HG03520 (cell line): ENCODE measurements around the gene RPL10.

Experiments used
- ATAC-seq: cut with Tn5 transposase; IDR thresholded peaks from one replicate; pipeline ENCODE4 v1.9.1; 2021; ENCODE audit warnings: mild to moderate bottlenecking, moderate library complexity; ENCODE audit not compliant: unreplicated experiment

Gene RPL10

DNA sequence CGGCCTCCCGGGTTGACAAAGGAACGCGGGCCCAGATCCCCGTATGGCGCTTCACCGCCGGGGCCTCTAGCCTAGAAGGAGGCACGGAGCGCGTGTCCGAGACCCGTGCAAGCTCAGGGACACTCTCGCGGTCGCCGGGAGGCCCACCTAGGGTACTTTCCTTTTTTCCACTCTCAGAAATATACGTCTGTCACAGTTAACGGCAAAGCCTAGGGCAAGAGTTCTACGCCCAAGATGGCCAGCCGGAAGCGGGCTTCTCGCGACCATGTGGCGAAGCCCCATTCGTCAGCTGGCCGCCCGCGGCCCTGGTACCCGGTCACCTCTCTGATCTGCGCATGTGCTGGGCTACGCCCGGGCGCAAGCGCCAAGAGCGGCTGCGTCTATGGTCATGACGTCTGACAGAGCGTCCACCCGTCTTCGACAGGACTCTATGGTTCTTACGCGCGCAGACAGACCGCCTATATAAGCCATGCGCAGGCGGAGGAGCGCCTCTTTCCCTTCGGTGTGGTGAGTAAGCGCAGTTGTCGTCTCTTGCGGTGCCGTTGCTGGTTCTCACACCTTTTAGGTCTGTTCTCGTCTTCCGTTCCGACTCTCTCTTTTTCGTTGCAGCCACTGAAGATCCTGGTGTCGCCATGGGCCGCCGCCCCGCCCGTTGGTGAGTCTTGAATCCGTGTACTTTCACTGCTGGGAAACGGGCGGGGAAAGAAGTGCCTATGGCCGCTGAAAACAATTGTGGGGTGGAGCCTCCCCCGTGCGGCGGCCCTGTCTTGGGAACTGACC, at the start of gene RPL10:
Gene RPL10, plus strand, starts transcription at position 490 of the 780 bp plus-strand sequence. Its CDS starts 143 bp downstream, at position 633.
- peak; percentile 74 for ATAC-seq

DNA sequence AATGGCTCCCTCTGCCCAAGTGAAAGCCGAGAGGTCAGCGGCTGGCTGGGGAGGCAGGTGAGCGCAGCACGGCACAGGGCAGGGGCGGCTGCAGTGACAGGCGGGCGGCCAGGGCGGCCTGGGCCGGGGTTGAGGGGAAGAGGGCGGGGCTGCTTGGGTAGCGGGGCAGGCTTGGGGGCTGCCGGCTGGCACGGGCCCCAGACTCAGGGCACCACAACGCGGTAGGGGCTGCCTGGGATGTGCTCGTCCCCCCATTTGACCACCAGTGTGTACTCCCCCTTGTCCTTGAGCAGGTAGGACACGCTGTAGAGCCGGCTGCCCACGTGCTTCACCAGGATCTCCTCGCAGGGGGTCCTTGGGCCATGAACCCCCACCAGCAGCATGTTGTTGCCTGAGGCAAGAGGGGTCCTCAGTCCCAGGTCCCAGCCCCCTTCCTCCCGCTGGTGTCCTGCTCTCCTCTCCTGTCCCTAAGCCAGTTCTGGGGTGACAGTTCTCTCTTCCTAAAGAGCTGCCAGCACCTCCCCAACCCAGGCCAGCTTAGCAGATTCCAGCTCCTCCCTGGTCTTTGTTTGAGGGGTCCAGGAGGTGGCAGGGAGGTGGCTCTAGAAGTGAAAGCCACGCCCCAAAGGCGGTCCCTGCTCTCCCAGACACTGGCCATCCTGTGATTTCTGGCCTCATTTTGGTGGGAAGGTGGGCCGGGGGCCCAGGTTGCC, 49.4 kb upstream of the RPL10 start:
- no peak for ATAC-seq

DNA sequence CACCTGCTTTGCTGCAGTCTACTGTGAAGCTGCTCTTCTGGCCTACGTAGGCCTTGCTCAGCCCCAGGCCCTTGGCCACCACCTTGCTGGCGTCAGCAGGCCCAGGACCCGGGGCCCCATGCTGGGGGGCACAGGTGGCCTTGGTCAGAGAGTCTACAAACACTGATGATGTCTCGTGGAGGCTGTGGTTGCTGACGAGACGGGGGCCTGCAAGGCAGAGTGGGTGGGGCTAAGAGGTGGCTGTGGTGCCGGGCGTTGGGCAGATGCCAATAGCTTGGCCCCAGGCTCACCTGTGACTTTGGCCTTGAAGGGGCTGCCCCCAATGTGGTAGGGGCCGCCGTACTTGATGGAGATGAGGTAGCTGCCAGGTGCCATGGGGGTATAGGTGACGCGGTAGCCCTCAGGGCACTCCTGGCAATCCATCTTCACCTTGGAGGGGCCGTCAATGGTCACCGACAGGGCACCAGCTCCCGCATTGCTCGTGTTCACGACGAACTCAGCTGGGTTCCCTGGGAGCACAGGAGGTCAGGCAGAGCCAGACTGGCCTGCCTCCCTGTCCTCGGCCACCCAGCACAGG, 48.7 kb upstream of the RPL10 start:
- ATAC-seq, result no peak

DNA sequence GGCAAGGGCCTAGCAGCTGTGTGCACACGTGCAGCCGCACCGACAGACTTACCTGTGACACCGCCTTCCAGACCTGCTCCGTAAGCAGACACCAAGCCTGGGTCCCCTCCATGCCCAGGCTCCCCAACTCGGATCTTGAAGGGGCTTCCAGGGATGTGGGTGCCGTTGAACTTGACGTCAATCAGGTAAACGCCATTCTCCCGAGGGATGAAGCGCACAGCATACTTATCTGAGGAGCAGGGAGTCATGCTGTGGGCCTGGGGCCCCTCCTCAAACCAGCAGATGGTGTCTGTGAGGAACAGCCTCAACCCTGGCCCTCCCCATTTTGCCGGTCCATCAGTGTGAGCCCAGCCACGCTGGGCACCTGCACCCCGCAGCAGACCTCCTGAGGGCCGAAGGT, 48.2 kb upstream of the RPL10 start:
- ATAC-seq, result no peak

DNA sequence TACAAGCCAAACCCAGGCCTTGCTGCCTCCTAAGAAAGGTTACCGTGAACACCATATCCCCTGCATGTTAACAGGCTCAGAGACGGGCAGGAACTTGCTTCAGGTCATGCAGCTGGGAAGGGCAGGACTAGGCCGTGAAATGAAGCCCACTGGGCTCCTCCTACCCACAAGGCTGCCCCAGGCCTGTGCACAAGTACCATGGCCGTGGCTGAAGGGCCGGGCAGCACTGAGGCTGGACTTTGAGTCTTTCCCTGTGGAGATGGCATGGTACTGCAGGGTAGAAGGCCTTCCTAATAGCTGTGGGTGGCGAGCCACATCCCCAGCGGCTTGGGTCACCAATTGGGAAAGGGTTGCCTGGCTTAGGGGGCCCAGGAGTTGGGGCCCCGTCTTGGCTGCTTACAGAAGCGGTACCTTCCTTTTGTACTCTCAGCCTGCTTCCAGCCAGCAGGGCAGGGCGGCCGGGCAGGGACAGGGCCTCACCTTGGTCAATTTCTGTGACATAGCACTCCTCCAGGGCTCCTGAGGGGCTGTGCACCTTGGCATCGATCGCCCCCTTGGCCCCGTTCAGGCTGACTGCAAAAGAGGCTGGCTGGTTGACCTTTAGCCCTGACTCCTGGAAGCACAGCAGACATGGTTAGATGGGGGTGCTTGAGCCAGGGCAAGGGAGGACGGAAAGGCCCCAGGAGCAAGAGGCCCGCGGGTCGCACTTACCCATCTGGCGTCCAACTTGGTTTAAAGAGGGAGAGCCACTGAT, 47.6 kb upstream of the RPL10 start:
- no peak for ATAC-seq

DNA sequence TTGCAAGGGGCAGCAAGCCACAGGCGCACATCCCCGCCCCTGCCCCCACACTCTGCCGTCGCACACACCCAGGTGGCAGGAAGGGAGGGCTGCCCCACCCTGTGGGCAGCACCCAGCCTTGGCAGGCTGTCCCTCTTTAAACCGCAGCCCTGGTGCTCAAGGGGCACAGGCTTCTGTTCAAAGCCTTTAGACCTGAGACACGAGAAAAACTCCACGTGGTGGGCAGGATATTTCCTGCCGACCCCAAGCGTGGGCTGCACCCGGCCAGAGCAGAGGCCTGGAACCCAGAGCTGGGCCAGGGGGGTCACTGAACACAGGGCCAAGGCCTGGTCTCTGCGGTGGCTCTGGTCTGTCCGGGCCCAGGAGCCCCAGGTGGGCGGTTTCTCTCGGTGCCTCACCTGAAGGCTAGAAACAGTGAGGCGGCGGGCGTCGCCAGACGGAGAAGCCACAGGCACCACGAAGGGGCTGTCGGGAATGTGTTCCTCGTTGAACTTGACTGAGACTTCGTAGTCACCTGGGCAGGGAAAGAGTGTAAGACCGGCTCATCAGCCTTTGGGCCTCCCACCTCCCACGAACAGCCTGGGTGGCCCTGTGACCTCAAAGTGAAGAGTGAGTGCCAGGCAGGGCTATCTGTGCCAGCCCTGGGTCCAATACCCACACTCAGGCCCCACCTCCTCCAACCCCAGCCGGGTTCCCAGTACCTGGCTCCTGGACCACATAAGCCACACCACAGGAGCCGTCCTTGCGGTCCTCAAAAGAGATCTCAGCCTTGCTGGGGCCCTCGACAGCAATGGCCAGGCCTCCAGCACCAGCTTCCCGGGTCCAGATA, 46.8 kb upstream of the RPL10 start:
- no peak for ATAC-seq

DNA sequence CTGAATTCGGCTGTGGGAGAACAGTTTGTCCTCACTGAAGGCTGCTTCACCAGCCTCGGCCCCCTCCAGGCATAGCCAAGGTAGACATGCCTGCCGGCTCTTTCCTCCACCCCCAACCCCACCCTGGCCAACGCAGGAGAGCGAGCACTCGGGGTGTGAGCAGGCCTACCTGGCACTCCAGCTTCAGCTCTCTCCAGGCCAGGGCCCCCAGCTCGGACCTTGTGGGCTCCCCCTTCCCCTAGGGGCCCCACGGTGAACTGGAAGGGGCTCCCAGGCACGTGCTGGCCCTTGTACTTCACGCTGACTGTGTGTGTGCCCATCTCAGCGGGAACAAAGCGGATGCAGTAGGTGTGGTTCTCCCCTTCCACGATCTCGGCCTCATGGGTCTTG, 46.2 kb upstream of the RPL10 start:
- no peak for ATAC-seq

DNA sequence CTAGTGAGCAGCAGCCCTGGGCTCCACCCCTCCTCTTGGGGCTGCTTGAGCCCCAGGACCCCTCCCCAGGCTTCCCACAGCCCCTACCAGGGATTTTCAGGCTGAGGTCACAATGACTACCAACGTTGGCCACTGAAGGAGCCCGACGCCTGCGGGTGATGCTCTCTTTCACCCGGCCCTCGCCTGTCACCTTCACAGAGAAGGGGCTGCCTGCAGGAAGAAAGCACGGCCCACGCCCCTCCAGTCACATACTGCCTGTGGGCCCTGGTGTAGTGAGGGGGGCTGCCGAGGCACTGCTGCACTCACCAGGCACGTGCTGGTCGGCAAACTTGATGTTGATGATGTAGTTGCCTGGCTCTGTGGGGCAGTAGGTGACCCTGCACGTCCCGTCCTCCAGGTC, 45.7 kb upstream of the RPL10 start:
- ATAC-seq, result no peak

DNA sequence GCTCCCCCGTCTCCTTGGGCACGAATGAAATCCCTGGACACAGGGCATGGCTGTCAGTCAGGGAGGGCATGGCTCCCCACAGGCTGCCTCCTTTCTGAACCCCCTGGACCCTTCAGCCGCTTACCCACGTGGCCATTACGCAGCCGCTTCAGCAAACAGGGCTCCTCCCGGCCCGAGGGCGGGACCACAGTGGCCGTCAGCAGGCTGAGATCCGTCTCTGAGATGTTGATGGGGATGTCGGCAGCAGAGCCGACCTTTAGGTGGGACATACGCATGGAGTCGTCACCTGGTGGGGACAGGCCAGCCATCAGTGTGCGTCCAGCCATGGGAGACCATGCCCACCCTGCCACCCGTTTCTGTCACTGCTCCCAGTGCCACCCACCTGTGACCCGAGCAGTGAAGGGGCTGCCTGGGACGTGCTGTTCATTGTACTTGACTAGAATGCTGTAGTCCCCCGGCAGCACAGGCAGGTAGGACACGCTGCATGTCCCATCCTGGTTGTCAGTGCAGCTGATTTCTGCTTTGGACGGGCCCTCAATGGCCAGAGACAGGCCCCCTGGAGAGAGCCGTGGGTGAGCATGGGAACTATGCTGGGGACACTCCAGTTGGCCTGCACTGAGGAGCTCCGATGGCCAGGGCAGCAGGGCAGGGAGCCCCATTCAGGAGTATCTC, 44.9 kb upstream of the RPL10 start:
- ATAC-seq, result no peak

DNA sequence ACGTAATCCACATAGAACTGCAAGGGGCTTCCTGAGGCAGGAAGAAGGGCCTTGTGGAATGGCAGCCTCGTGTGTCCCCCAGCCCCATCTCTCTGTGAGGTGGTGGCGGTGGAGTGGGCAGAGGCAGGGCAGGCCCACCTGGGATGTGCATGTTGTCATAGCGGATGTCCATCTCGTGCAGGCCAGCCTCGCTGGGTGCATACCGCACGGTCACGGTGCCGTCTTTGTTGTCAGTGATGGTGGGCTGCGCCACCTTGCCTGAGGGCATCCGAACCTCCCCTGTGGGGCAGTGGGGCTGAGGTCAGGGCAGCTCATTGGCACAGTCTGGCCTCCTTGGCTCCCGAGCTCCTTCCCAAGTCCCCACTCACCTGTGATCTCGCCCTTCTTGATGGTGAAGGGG, 44.2 kb upstream of the RPL10 start:
- ATAC-seq, result no peak

DNA sequence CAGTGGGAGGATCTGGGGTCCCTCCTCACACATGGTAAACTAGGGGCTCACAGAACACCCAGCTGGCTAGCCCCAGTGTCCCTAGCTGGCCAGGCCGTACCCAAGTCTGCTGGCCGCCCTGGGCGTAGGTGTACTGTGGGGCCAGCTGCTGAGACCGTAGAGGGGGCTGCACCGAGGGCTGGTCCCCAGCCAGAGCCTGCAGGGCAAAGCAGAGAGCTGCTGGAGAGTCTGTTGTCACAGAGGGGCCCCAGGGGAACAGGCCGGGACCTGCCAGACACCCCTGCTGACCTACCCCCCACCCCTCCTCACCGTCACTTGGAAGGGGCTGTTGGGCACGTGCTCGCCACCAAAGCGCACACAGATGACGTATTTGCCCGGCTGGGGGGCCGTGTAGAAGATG, 43.7 kb upstream of the RPL10 start:
- ATAC-seq, result no peak

DNA sequence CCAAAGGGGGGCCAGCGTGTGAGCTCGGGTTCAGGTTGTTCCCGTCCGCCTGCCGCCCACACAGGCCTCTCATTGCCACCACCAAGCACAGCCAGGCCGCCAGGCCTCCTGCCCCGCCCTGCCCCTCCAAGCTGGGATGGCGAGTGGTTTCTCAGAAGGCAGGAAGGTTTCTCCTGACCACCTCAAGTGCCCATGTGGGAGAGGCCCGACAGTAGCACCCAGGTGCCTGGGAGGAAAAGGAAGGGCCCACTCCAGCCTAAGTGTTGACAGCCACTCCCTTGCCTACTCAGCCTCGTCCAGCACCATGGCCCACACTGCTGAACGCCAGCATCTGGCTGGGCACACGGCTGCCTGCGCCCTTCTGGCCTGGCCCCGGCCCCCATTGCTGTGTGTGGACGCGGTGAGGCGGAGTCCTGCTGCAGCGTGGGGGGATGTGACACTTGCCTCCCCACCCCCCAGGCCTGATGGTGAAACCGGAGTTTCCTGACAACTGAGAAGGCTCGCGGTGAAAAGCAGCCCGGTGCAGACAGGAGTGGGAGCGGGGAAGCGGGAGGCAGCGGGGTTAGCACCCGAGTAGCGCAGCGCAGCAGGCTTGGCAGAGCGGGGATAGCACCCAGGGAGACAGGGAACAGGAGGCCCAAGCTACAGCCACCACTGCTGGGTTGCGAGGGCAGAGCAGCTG, 42.9 kb upstream of the RPL10 start:
- no peak for ATAC-seq

DNA sequence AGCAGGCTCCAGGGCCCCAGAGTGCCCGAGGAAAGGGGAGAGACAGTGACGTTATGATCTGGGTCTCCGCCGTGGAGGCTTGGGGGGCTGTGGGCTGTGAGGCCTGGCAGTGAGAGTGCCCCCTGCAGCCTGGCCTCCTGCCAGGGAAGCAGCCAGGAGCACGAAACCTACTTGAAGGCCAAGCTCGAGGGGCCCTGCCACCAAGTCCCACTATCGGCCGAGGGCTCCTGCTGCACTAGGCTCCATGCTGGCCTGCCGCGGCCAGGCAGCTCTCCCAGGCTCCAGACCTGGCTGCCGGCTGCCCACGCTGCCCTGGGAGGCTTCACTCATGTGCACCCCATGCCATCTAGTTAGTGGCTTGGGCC, 42.4 kb upstream of the RPL10 start:
- no peak for ATAC-seq

DNA sequence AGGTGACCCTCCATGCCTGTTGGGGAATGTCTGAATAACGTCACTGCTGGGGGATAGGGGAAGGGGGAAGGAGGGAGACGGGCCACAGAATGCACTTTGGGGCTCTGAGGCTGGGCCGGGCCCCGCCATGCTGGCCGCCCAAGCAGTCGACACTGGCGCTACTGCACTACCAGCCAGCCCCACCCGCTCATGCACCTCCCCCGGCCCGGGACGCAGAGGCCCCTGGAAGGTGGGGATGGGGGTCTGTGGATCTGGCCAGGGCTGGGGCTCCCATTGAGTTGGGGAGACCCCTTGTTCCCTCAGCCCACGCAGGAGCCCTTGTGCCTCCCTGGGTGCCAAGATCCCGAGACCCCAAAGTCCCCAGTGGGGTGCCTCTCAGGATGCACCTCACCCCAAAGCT, 41.6 kb upstream of the RPL10 start:
- ATAC-seq, result no peak

DNA sequence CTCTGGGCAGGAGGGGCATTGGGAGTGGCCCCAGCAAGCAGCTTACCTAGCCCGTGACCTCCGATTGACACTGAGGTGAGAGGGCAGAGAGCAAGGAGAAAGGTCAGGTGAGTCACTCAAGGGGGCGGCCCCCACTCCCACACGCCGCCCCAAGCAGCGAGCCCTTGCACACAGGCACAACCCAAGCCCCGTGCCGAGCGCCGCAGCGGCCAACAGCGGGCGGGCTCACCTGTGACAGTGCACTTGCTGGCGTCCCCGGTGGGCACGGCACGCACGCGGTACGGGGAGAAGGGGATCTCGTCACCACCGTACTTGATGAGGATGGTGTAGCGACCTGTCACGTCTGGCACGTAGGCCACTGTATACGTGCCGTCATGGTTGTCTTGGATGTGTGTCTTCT, 41.0 kb upstream of the RPL10 start:
- ATAC-seq, result no peak

DNA sequence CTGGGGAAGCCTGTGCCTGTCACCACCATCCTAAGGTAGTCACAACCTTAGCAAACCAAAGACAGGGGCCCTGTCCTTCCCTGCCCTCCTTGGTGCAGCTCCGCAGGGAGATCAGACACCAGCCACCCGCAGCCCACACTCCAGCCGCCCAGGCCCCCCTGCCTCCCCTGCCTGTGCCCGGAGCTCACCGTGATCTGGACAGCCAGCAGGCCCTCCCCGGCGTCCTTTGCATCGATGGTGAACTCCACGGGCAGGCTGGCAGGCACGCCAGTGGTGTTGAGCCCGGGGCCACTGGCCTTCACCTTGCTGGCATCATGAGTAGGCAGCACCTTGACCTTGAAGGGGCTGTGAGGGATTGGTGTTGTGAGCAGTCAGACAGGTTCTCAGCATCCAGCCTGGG, 40.2 kb upstream of the RPL10 start:
- ATAC-seq, result no peak

DNA sequence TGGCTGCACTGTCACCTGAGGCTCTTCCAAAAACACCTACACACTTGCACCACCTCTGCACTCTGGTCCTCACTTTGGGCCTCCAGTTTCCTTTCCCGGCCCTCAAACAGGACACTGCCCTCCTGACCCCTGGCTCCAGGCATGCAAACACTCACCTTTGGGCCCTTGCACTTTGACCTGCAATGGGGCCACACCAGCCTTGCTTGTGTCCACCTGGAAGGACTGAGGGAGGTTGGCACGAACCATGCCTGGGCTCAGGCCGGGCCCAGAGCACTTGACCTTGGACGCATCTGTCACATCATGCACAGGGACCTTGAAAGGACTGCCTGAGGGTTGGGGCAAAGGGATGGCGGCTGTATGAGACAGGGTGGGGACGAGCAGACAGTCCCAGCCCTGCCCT, 39.3 kb upstream of the RPL10 start:
- no peak for ATAC-seq

DNA sequence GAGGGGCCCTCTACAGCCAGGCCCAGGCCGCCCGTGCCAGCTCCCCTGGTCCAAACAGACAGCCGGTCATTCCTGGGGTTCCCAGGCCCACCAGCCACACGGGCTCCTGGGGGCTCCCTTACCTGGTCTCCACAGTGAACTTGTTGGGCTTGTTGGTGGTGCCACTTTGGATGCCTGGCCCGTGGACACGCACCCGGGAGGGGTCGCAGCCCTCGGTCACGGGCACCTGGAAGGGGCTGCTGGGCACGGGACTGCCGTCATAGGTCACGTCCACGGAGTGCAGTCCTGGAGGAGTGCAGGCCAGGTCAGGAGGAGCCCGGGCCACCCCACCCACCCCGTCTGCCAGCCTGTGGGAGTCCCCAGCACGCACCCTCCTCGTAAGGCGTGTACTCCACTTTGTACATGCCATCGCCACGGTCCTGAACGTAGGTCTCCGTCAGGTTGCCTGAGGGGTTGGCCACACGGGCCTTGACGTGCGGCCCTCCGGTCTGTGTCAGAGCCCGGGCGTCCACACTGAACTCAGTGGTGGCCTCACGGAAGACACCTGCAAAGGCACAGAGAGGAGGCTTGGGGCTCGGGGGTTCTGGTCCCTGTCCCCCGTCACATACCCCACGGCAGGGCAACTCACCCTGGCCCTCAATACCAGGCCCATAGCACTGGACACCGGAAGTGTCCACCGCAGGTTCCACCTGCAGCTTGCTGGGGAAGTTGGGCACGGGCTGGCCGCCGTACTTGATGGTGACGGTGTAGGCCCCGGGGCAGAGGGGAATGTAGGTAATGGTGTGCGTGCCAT, 38.6 kb upstream of the RPL10 start:
- no peak for ATAC-seq
